ENCODE data around the gene MRPL4.
A peak's percentile ranks its signal among the peaks of the same experiment; 100 is the strongest.
"Not testable (repeated sequence)": the region's sequence is repeated elsewhere in the genome, so short reads cannot be mapped to it uniquely, and the experiment has no call there.

The MRPL4 gene

GRCh38 chr19:10268071-10268470, 16.1 kb downstream of the MRPL4 start:
- DNase-seq = no peak

GRCh38 chr19:10269333-10270179, 17.5 kb downstream of the MRPL4 start:
- DNase-seq = peak; percentile 68

- DNase-seq = peak; percentile 69
Measured at GRCh38 chr19:10270180-10270615, 18.2 kb downstream of the MRPL4 start.

- peak; percentile 51 for DNase-seq
Measured at GRCh38 chr19:10270616-10271394, 18.8 kb downstream of the MRPL4 start, which contains the start of gene ICAM1. TSS of gene ICAM1 (plus strand) at chr19:10271120. CDS start at chr19:10271160, 40 bp downstream.

GRCh38 chr19:10271543-10272086, 19.6 kb downstream of the MRPL4 start:
- DNase-seq = no peak

- DNase-seq = no peak
Measured at GRCh38 chr19:10274589-10274988, 22.6 kb downstream of the MRPL4 start.

GRCh38 chr19:10277795-10278589, 26.0 kb downstream of the MRPL4 start:
- no peak for DNase-seq

- no peak for DNase-seq
Measured at GRCh38 chr19:10278935-10279334, 26.9 kb downstream of the MRPL4 start.

- no peak for DNase-seq
Measured at GRCh38 chr19:10279737-10280442, 27.9 kb downstream of the MRPL4 start.

- not testable (repeated sequence) for DNase-seq
Measured at GRCh38 chr19:10282043-10282442, 30.0 kb downstream of the MRPL4 start.

- DNase-seq = no peak
Measured at GRCh38 chr19:10283301-10284064, 31.5 kb downstream of the MRPL4 start.

GRCh38 chr19:10284065-10284959, 32.3 kb downstream of the MRPL4 start:
- no peak for DNase-seq

- DNase-seq = no peak
Measured at GRCh38 chr19:10284960-10285278, 32.9 kb downstream of the MRPL4 start.

- DNase-seq = no peak
Measured at GRCh38 chr19:10285393-10285792, 33.4 kb downstream of the MRPL4 start.

GRCh38 chr19:10286803-10287737, 35.1 kb downstream of the MRPL4 start, which contains the start of gene ICAM4:
TSS of gene ICAM4 (plus strand) at chr19:10286955. CDS start at chr19:10287013, 58 bp downstream.
- DNase-seq = no peak

- DNase-seq = no peak
Measured at GRCh38 chr19:10288662-10289166, 36.7 kb downstream of the MRPL4 start.

GRCh38 chr19:10289167-10289835, 37.3 kb downstream of the MRPL4 start:
- peak; percentile 43 for DNase-seq

GRCh38 chr19:10289836-10290356, 37.9 kb downstream of the MRPL4 start, which contains the start of gene ICAM5:
TSS of gene ICAM5 (plus strand) at chr19:10289952. CDS start at chr19:10290044, 92 bp downstream.
- peak; percentile 35 for DNase-seq

Measured in activated gamma-delta T cell (primary cell).